H1 (cell line): ENCODE results near the gene SHTN1. TPM values are rescaled to one million over a fixed set of nuclear protein-coding genes. Genes with fewer than 3 reads are reported as not detected.

ENCODE experiments used
- CTCF ChIA-PET: fragments of 300-600 bp; sonication (Branson Sonifier 250); formaldehyde crosslinking; loops from one replicate; lab custom pipeline; 2021; ENCODE audit not compliant: partially characterized antibody; lab: Charles Lee
- POLR2A ChIA-PET: fragments of 300-600 bp; sonication (Branson Sonifier 250); formaldehyde crosslinking; loops from one replicate; lab custom pipeline; 2021; ENCODE audit warnings: inconsistent platforms; ENCODE audit not compliant: partially characterized antibody; lab: Charles Lee
- DNase-seq, 2 experiments: peaks; one replicate each; pipeline versions ENCODE4 v3.0.0 to v3.0.0-alpha.2; 2010 to 2022; ENCODE audit warnings: low spot score in 2 of 2, low read depth in 1 of 2, mixed read lengths in 1 of 2
- FAIRE-seq: peaks from 2 replicates; lab custom pipeline; 2011; peaks lifted over from hg19 to GRCh38; lab: Jason Lieb, UNC
- H2AFZ ChIP-seq: 2 replicates; pipeline ENCODE4 v1.8.1; 2012; ENCODE audit warnings: low read length, inconsistent platforms
- H2AK5ac ChIP-seq: 2 replicates; pipeline ENCODE4 v1.6.1; 2013; ENCODE audit warnings: low read depth, low read length
- H2BK120ac ChIP-seq: replicated peaks from 2 replicates; pipeline ENCODE3; 2013; ENCODE audit warnings: low read depth, low read length, inconsistent platforms
- H2BK12ac ChIP-seq: 2 replicates; pipeline ENCODE4 v1.6.1; 2013; ENCODE audit warnings: low read depth, low read length
- H2BK15ac ChIP-seq: 2 replicates; pipeline ENCODE4 v1.6.1; 2013; ENCODE audit warnings: low read length
- H2BK20ac ChIP-seq: 2 replicates; pipeline ENCODE4 v1.6.1; 2013; ENCODE audit warnings: low read length
- H2BK5ac ChIP-seq: 2 replicates; pipeline ENCODE4 v1.6.1; 2013; ENCODE audit warnings: low read depth, low read length
- H3K14ac ChIP-seq: 2 replicates; pipeline ENCODE4 v1.6.1; 2013; ENCODE audit warnings: inconsistent platforms; ENCODE audit not compliant: insufficient read length
- H3K18ac ChIP-seq: 2 replicates; pipeline ENCODE4 v1.6.1; 2013; ENCODE audit warnings: low read length; ENCODE audit errors: extremely low read depth
- H3K23ac ChIP-seq: 2 replicates; pipeline ENCODE4 v1.6.1; 2013; ENCODE audit warnings: inconsistent platforms; ENCODE audit not compliant: insufficient read length
- H3K23me2 ChIP-seq: 2 replicates; pipeline ENCODE4 v1.6.1; 2013; ENCODE audit warnings: low read depth, low read length
- H3K27ac ChIP-seq: 2 replicates; pipeline ENCODE4 v1.6.1; 2011; ENCODE audit warnings: low read depth, low read length, inconsistent platforms
- H3K27me3 ChIP-seq, 4 experiments: replicated peaks in 1 of 4; 1 replicate in 1 of 4; 2 replicates in 3 of 4; pipeline versions ENCODE4 v1.6.1 to v1.8.1; 2011 to 2013; ENCODE audit warnings: low read length in 3 of 4, mild to moderate bottlenecking in 3 of 4, inconsistent platforms in 2 of 4, mixed read lengths in 2 of 4, moderate library complexity in 1 of 4; ENCODE audit not compliant: control insufficient read depth in 3 of 4, insufficient read depth in 3 of 4; ENCODE audit errors: extremely low read depth in 1 of 4
- H3K36me3 ChIP-seq, 4 experiments: 2 replicates each; pipeline versions ENCODE4 v1.6.1 to v1.8.1; 2011 to 2013; ENCODE audit warnings: mild to moderate bottlenecking in 4 of 4, low read length in 3 of 4, moderate library complexity in 2 of 4, control low read depth in 1 of 4, inconsistent platforms in 1 of 4; ENCODE audit not compliant: insufficient read depth in 4 of 4, control insufficient read depth in 2 of 4
- H3K4ac ChIP-seq: replicated peaks from 2 replicates; pipeline ENCODE3; 2013; ENCODE audit warnings: low read length, low read depth, mixed read lengths, inconsistent platforms; ENCODE audit not compliant: insufficient read length
- H3K4me1 ChIP-seq, 4 experiments: replicated peaks in 1 of 4; 1 replicate in 1 of 4; 2 replicates in 3 of 4; pipeline versions ENCODE4 v1.6.1 to v1.8.1; 2011 to 2013; ENCODE audit warnings: low read length in 3 of 4, inconsistent platforms in 2 of 4, mixed read lengths in 1 of 4; ENCODE audit not compliant: insufficient read depth in 4 of 4, control insufficient read depth in 3 of 4
- H3K4me2 ChIP-seq, 2 experiments: 2 replicates each; pipeline versions ENCODE4 v1.6.1 to v1.8.1; 2011 to 2013; ENCODE audit warnings: low read depth in 2 of 2, low read length in 2 of 2, control low read depth in 1 of 2, inconsistent platforms in 1 of 2, mild to moderate bottlenecking in 1 of 2; ENCODE audit not compliant: insufficient read depth in 1 of 2
- H3K4me3 ChIP-seq, 4 experiments: fragments of 200-600, 300-600 bp in 1 of 4; sonication (generic), shearing (Covaris generic), sonication (Bioruptor Twin) in 1 of 4; 2 replicates each; pipeline versions ENCODE4 v1.5.1 to v1.8.1; 2011 to 2016; ENCODE audit warnings: low read length in 4 of 4, low read depth in 3 of 4, control low read depth in 2 of 4, inconsistent platforms in 2 of 4, mild to moderate bottlenecking in 2 of 4, mixed read lengths in 1 of 4, moderate library complexity in 1 of 4; ENCODE audit not compliant: insufficient read depth in 2 of 4; ENCODE audit errors: extremely low read depth in 1 of 4
- H3K56ac ChIP-seq: replicated peaks from 2 replicates; pipeline ENCODE3; 2013; ENCODE audit warnings: low read depth, mild to moderate bottlenecking, mixed read lengths, low read length, inconsistent platforms; ENCODE audit not compliant: insufficient read length
- H3K79me1 ChIP-seq: 2 replicates; pipeline ENCODE4 v1.6.1; 2013; ENCODE audit warnings: low read depth, low read length, control low read depth
- H3K79me2 ChIP-seq, 2 experiments: 2 replicates each; pipeline versions ENCODE4 v1.6.1 to v1.8.1; 2012 to 2013; ENCODE audit warnings: low read length in 2 of 2, mild to moderate bottlenecking in 2 of 2, inconsistent platforms in 1 of 2; ENCODE audit not compliant: insufficient read depth in 2 of 2, control insufficient read depth in 1 of 2
- H3K9ac ChIP-seq, 4 experiments: replicated peaks in 1 of 4; 1 replicate in 1 of 4; 2 replicates in 3 of 4; pipeline versions ENCODE4 v1.6.1 to v1.8.1; 2011 to 2013; ENCODE audit warnings: low read depth in 3 of 4, low read length in 3 of 4, control low read depth in 2 of 4, mild to moderate bottlenecking in 2 of 4, moderate library complexity in 2 of 4, inconsistent platforms in 1 of 4; ENCODE audit errors: extremely low read depth in 1 of 4
- H3K9me3 ChIP-seq, 2 experiments: 2 replicates each; pipeline versions ENCODE4 v1.6.1 to v1.8.1; 2012 to 2013; ENCODE audit warnings: mild to moderate bottlenecking in 2 of 2, moderate library complexity in 2 of 2, control low read depth in 1 of 2, inconsistent platforms in 1 of 2, low read depth in 1 of 2, low read length in 1 of 2, mixed read lengths in 1 of 2; ENCODE audit not compliant: insufficient read depth in 2 of 2
- H4K20me1 ChIP-seq, 2 experiments: replicated peaks in 1 of 2; 2 replicates each; pipeline versions ENCODE3 to v1.8.1; 2011 to 2013; ENCODE audit warnings: inconsistent platforms in 2 of 2, low read length in 2 of 2, mild to moderate bottlenecking in 1 of 2; ENCODE audit not compliant: insufficient read depth in 2 of 2, control insufficient read depth in 1 of 2
- H4K5ac ChIP-seq: 2 replicates; pipeline ENCODE4 v1.6.1; 2013; ENCODE audit warnings: low read length, low read depth, mixed read lengths, inconsistent platforms; ENCODE audit not compliant: insufficient read length
- H4K8ac ChIP-seq: 2 replicates; pipeline ENCODE4 v1.8.0; 2013; ENCODE audit warnings: mild to moderate bottlenecking, moderate library complexity, low read length, inconsistent platforms; ENCODE audit not compliant: insufficient read depth; ENCODE audit errors: extremely low read depth
- H4K91ac ChIP-seq: replicated peaks from 2 replicates; pipeline ENCODE3; 2013; ENCODE audit warnings: low read length, mixed read lengths, inconsistent platforms; ENCODE audit not compliant: insufficient read length
- WGBS, 2 experiments: shearing (Covaris generic) in 1 of 2; methylation state at CpG; one replicate each; pipeline versions ENCODE4 v1.1.6 to v1.1.7; 2013 to 2015; ENCODE audit warnings: low lambda C conversion rate in 2 of 2, mixed read lengths in 2 of 2, inconsistent platforms in 1 of 2, low coverage in 1 of 2, missing lambda C conversion rate in 1 of 2; ENCODE audit not compliant: insufficient replicate concordance in 2 of 2, insufficient coverage in 1 of 2, insufficient read length in 1 of 2; ENCODE audit errors: extremely low coverage in 1 of 2, missing lambda C conversion rate in 1 of 2; 5-methylcytosine and 5-hydroxymethylcytosine counted together
- polyA plus RNA-seq, 7 experiments: library from polyadenylated mRNA; depleted of rRNA in 3 of 7; stranded (reverse) in 5 of 7; unstranded in 2 of 7; fragments of >200 nt in 5 of 7; fragments of 200-250 nt in 2 of 7; gene quantifications; 1 replicate in 5 of 7; 2 replicates in 1 of 7; 4 replicates in 1 of 7; pipeline versions ENCODE4 v1.2.1 to v1.2.3, GENCODE V29; 2011 to 2013; ENCODE audit warnings: missing spikeins in 2 of 7, mixed read lengths in 2 of 7
- total RNA-seq: library from RNA; stranded (reverse); fragmentation: NEBNext Ultra II Directional; extraction: Animal tissue kit (Norgen Biotek cat#: 25700); gene quantifications from 2 replicates; pipeline ENCODE4 v1.2.1, GENCODE V29; 2021

The SHTN1 gene
- total and polyA plus RNA-seq, 2 of the 8 experiments (the other 6 are each of a cell fraction or from before 2014, with no cell fraction given) = 3.3 to 12.7 TPM

- H2BK20ac ChIP-seq = no peak overlapping the region
- no peak overlapping the region for H3K23ac ChIP-seq
- peaks cover 4 to 10% (median 5%) of the 10 kb centered on the region in 4 experiments; a peak in 4 of 7 replicates for H3K4me1 ChIP-seq
- H4K5ac ChIP-seq = no peak overlapping the region
- H3K4me3 ChIP-seq = peak overlapping the region in 1 of 4 experiments; percentile 2; a peak in 1 of 8 replicates
- H3K18ac ChIP-seq = no peak overlapping the region
- ChIA-PET CTCF (interaction anchor here (2.0 kb wide), 2 partner anchors 9 to 10 kb away, joined by 5 read pairs; no protein-coding TSS in a partner anchor), POLR2A (interaction anchor here (1.0 kb wide), 1 partner anchor 11 kb away, joined by 3 read pairs; no protein-coding TSS in a partner anchor)
- H2BK12ac ChIP-seq = no peak overlapping the region
- H2AFZ ChIP-seq = no peak overlapping the region
- no peak overlapping the region for H3K56ac ChIP-seq
- 11% methylated on average over 1 of the region's 1 CpG; no CpG with 5 or more reads in 1 of the 2 experiments for WGBS, 2 experiments
- no peak for FAIRE-seq
- no peak overlapping the region for H4K91ac ChIP-seq
- H3K4ac ChIP-seq = no peak overlapping the region
- H3K9me3 ChIP-seq = no peaks in the 10 kb centered on the region
- peaks cover 0 to 3% (median 0%) of the 10 kb centered on the region in 4 experiments; a peak in 1 of 7 replicates for H3K27me3 ChIP-seq
- H3K23me2 ChIP-seq = no peaks in the 10 kb centered on the region
- no peak for DNase-seq
- H2BK15ac ChIP-seq = no peak overlapping the region
- no peaks in the 10 kb centered on the region for H3K79me2 ChIP-seq
- H3K4me2 ChIP-seq = peak overlapping the region; percentile 19 to 29; a peak in 2 of 4 replicates
- no peak overlapping the region for H2AK5ac ChIP-seq
- H3K79me1 ChIP-seq = no peaks in the 10 kb centered on the region; the same call in 1 of the 2 replicates
- H2BK120ac ChIP-seq = no peak overlapping the region
- H4K20me1 ChIP-seq = no peaks in the 10 kb centered on the region
- H3K27ac ChIP-seq = no peak overlapping the region
- H3K14ac ChIP-seq = no peak overlapping the region
- H3K36me3 ChIP-seq = no peaks in the 10 kb centered on the region
- H3K9ac ChIP-seq = no peak overlapping the region
- no peak overlapping the region for H4K8ac ChIP-seq
- H2BK5ac ChIP-seq = no peak overlapping the region
Measured at GRCh38 chr10:116992183-116992582, 12.8 kb downstream of the SHTN1 start.
